Gastroesophageal sphincter (tissue), 3 donors: Measurements from ENCODE around the gene C1GALT1.

Source experiments
- POLR2A ChIP-seq, 2 donors: fragments of 450-650 bp; IDR thresholded peaks; one replicate each; pipeline ENCODE4 v1.6.1; 2017; ENCODE audit warnings: antibody characterized with exemption in 2 of 2, mild to moderate bottlenecking in 2 of 2, moderate library complexity in 1 of 2
- POLR2AphosphoS5 ChIP-seq: sonication (generic); formaldehyde crosslinking; IDR thresholded peaks from one replicate; pipeline ENCODE4 v1.6.1; 2017; ENCODE audit warnings: antibody characterized with exemption
- TF ChIP-seq, protein P1 (sequence below), 4 experiments: fragments of 200-600 bp in 2 of 4; fragments of 450-650 bp in 2 of 4; sonication (generic) in 1 of 4; IDR thresholded peaks; one replicate each; pipeline ENCODE4 v1.5.1; 2017 to 2019; ENCODE audit warnings: antibody characterized with exemption in 4 of 4, mild to moderate bottlenecking in 2 of 4, moderate library complexity in 2 of 4

DNA sequence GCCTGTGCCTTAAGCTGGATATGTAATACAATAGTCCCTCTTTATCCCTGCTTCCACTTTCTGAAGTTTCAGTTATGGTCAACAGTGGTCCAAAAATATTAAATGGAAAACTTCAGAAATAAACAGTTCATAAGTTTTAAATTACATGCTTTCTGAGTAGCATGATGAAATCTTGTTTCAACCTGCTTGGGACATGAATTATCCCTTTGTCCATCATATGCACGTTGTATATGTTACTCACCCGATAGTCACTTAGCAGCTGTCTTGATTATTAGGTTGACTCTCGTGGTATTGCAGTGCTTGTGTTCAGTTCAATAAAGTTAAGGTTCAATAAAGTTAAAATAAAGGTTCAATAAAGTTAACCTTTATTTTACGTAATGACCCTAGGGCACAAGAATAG, 25.5 kb downstream of the C1GALT1 start:
- TF ChIP-seq, protein P1, sequence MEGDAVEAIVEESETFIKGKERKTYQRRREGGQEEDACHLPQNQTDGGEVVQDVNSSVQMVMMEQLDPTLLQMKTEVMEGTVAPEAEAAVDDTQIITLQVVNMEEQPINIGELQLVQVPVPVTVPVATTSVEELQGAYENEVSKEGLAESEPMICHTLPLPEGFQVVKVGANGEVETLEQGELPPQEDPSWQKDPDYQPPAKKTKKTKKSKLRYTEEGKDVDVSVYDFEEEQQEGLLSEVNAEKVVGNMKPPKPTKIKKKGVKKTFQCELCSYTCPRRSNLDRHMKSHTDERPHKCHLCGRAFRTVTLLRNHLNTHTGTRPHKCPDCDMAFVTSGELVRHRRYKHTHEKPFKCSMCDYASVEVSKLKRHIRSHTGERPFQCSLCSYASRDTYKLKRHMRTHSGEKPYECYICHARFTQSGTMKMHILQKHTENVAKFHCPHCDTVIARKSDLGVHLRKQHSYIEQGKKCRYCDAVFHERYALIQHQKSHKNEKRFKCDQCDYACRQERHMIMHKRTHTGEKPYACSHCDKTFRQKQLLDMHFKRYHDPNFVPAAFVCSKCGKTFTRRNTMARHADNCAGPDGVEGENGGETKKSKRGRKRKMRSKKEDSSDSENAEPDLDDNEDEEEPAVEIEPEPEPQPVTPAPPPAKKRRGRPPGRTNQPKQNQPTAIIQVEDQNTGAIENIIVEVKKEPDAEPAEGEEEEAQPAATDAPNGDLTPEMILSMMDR (IDR thresholded peaks at IDR 0.05), result no peak
- TF ChIP-seq POLR2AphosphoS5 (no peak), POLR2A (IDR thresholded peaks at IDR 0.05) (no peak)
